GM18517 (cell line): Measurements from ENCODE around the gene BMPR2.

ENCODE experiments used
- ATAC-seq: cut with Tn5 transposase; IDR thresholded peaks from one replicate; pipeline ENCODE4 v1.9.1; 2021; ENCODE audit warnings: mild to moderate bottlenecking, moderate library complexity; ENCODE audit not compliant: unreplicated experiment

Gene BMPR2

DNA sequence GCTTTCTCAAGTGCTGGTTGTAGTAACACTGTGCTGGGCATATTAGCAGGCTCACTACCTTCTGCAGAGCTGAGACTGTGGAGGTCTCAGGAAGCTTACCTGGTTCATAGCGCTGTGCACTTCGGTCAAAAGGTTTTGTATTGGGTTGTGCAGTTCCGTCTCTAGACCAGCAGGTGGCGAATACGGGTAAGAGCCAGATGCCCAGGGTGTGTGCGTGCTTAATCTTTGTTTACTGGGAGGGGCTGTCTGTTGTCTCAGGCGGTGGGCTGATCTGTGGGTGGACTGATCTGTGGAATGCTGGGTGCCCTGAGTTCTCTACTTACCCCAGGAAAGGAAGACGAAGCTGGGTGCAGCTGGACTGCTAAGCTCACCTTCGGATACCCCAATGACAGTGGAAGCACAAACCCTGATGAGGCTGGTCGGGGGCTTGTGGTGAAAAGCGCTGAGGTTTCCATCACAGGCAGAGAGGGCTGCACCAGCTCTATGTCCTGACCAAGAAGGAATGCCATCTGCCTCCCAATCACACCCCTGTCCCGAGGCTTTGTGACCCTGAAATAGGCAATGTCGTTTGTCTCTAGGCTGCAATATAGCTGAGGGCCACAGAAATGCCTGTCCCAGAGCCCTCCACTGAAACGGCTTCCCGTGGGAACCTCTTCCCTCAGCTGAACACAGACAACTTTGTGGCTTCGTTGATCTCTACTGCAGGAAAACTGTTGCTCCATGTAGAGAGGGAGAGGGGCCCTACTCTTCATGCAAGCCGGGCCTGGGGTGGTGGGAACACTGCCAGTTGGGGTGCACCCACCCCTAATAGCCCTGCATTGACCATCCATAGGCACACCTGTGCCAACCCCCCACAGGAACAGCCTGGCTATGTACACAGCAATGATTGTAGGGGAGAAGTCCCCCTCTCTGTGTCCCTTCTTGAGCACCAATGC lies 212.8 kb downstream of the BMPR2 start:
- ATAC-seq: peak; percentile 84

GRCh38 chr2:202589582-202589949 lies 213.4 kb downstream of the BMPR2 start:
- no peak for ATAC-seq

DNA sequence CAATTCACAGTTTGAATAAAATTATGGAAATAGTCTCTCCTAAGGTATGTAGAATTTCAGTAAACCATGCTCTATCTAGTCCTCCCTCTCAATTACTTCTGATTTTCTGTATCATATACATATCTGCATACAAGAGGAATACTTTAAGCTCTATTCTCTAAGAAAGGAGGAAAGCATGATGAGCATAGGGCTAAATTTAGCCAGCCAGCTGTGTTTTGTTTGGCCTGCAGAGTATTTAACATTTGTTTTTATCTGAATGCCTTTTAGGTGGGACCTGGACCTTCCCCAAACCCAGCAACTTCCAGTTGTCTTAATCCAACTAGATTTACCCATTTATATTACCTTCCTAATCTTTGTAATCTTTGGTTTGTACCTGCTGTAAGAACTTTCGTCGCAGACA lies 216.4 kb downstream of the BMPR2 start:
- no peak for ATAC-seq

DNA sequence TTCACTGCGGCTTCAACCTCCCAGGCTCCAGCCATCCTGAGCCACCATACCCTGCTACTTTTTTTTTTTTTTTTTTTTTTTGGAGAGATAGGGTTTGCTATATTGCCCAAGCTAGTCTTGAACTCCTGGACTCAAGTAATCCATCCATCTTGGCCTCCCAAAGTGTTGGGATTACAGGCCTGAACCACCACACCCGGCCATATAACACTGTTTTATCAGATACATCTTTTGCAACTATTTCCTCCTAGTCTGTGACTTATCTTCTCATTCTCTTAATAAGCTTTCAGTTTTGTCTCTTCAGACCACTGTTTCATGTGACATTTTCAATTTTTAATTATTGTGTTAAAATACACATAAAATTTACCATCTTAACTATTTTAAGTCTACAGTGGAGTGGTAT lies 223.0 kb downstream of the BMPR2 start:
- no peak for ATAC-seq

DNA sequence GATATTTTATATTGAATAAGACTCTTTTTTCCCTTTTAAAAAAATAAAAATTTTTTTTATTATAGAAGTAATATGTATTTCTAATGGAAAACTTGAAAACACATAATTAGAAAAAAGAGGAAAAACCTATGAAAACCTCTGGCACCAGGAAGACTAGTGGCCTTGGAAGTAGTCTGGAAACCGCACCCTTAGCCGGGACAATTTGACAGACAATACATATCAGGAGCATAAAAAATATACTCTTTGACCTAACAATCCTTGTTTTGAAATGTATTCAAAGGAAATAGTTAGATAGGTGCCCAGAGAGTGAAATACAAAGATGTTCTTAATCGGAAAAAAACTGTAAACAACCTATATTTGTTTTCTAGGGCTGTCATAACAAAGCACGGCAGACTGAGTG lies 223.8 kb downstream of the BMPR2 start:
- ATAC-seq: no peak

DNA sequence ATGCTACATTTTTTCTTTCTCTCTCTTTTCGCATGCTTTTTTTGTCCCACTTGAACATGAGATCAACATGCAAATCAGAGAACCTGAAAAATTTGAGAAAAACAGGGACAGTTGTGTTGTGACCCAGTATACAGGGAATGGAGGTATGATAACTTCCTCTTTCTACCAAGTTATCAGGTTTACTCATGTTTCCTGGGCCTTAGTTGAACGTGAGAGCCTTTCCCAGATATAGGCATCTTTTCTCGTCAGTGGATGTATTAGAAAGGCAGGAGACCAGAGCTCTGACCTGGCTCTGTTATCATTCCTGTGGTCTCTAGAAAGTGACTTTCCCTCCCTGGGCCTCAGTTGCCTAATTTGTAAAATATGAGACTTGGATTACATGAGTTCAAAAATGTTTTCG lies 228.6 kb downstream of the BMPR2 start:
- no peak for ATAC-seq

GRCh38 chr2:202605174-202605573 lies 229.0 kb downstream of the BMPR2 start:
- ATAC-seq: no peak

- ATAC-seq: no peak
Measured at GRCh38 chr2:202608142-202608852, 232.2 kb downstream of the BMPR2 start.

DNA sequence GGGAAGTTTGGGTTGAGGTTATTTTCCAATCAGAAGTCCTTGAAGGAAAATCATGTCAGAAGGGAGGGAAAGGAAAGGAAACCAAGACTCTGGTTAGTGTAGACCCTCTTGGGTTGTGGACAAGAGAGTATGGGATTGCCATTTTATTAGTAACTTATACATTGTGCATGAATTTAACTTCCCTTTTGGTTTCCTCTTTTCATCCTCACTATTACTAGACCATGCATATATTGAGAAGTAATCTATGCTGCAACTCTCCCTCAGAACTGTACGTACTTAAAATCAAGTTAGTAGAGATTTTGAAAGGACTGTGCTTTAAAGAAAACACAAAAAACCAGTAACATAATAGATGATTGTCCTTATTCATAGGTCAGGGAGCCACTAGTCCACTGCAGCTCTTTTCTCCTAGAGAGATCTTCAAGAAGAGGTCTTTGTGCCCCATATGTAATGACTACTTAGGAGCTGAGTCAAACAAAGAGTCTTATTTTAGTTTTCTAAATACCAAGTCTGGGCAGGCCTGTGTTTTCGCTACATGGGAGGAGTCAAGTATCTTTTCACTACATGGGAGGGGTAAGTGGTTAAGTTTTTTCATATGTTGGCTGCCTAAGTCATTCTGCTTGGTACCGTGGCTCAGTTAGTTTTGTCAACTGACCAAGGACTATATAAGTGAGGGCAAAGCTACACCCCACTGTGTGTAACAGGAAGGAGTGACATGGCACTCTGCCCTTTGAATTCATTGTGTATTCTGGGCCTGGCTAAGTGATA lies 233.4 kb downstream of the BMPR2 start:
- peak; percentile 98 for ATAC-seq

- no peak for ATAC-seq
Measured at GRCh38 chr2:202610380-202610779, 234.3 kb downstream of the BMPR2 start.

DNA sequence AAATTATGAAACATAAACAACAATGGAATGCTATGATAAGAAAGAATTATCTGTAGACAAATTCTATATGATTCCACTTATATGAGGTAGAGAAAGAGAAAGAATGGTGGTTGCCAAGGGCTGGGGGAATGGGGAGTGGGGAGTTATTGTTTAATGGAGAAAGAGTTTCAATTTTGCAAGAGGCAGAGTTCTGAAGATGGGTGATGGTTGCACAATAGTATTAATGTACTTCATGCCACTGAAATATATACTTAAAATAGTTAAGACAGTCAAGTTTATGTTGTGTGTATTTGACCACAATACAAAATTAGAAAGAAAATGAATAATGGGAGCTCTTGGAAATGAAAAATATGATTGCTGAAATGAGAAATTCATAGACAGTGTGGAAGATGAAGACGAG lies 236.0 kb downstream of the BMPR2 start:
- ATAC-seq: no peak

- no peak for ATAC-seq
Measured at GRCh38 chr2:202613479-202613878, 237.4 kb downstream of the BMPR2 start.
